Endothelial cell of umbilical vein (primary cell): ENCODE results near the gene SELENBP1. TPM values are rescaled to one million over a fixed set of nuclear protein-coding genes. Genes with fewer than 3 reads are reported as not detected.

Experiments
- Bru-seq: library from RNA; stranded (reverse); fragments of 400-500 nt; gene quantifications from one replicate; lab custom pipeline; 2021; lab: Mats Ljungman, UMichigan
- BruChase-seq, 2 experiments: library from RNA; stranded (reverse); fragments of 400-500 nt; gene quantifications; one replicate each; lab custom pipeline; 2021; lab: Mats Ljungman, UMichigan
- BruUV-seq: library from RNA; stranded (reverse); fragments of 400-500 nt; replicated peaks from 2 replicates; lab custom pipeline; 2021; lab: Mats Ljungman, UMichigan
- CTCF ChIA-PET: fragments of 300-600, 350-600 bp; sonication (Branson Sonifier 250); formaldehyde crosslinking; loops from one replicate; lab custom pipeline; 2021; ENCODE audit warnings: antibody characterized with exemption, inconsistent platforms; lab: Charles Lee
- POLR2A ChIA-PET: fragments of 300-600, 350-600 bp; sonication (Branson Sonifier 250); formaldehyde crosslinking; loops from one replicate; lab custom pipeline; 2021; ENCODE audit warnings: antibody characterized with exemption, inconsistent platforms; lab: Charles Lee
- DNase-seq: peaks from one replicate; pipeline ENCODE4 v3.0.0-alpha.2; 2011; ENCODE audit warnings: low read depth, low spot score
- FAIRE-seq: peaks from 2 replicates; lab custom pipeline; 2011; peaks lifted over from hg19 to GRCh38; lab: Jason Lieb, UNC
- H2AFZ ChIP-seq: 2 replicates; pipeline ENCODE4 v1.6.0; 2012; ENCODE audit warnings: low read depth, low read length, control low read depth, inconsistent platforms
- H3K27ac ChIP-seq: 2 replicates; pipeline ENCODE4 v1.5.1; 2011; ENCODE audit warnings: low read depth, mild to moderate bottlenecking, control low read depth, low read length, moderate library complexity; ENCODE audit not compliant: insufficient read depth
- H3K27me3 ChIP-seq, 2 experiments: 2 replicates each; pipeline versions ENCODE4 v1.6.0 to v1.6.1; 2011; ENCODE audit warnings: low read length in 2 of 2, mixed read lengths in 1 of 2; ENCODE audit not compliant: control insufficient read depth in 2 of 2, insufficient read depth in 2 of 2
- H3K36me3 ChIP-seq, 2 experiments: 2 replicates in 1 of 2; 3 replicates in 1 of 2; pipeline ENCODE4 v1.5.1; 2011; ENCODE audit warnings: low read length in 2 of 2, mild to moderate bottlenecking in 1 of 2, moderate library complexity in 1 of 2; ENCODE audit not compliant: control insufficient read depth in 2 of 2, insufficient read depth in 2 of 2; ENCODE audit errors: extremely low read depth in 1 of 2
- H3K4me1 ChIP-seq: 3 replicates; pipeline ENCODE4 v1.5.1; 2011; ENCODE audit warnings: mild to moderate bottlenecking, low read length; ENCODE audit not compliant: control insufficient read depth, insufficient read depth; ENCODE audit errors: extremely low read depth
- H3K4me2 ChIP-seq: 2 replicates; pipeline ENCODE4 v1.6.1; 2011; ENCODE audit warnings: low read length, control low read depth, mixed read lengths; ENCODE audit not compliant: insufficient read depth
- H3K4me3 ChIP-seq, 3 experiments: fragments of 200-600 bp in 1 of 3; sonication (generic), shearing (Covaris generic) in 1 of 3; replicated peaks in 1 of 3; 2 replicates each; pipeline ENCODE4 v1.5.1; 2011 to 2016; ENCODE audit warnings: control low read depth in 3 of 3, low read length in 3 of 3, mild to moderate bottlenecking in 2 of 3, inconsistent platforms in 1 of 3, low read depth in 1 of 3, moderate library complexity in 1 of 3; ENCODE audit not compliant: insufficient read depth in 1 of 3
- H3K79me2 ChIP-seq: 2 replicates; pipeline ENCODE4 v1.6.0; 2012; ENCODE audit warnings: low read length, inconsistent platforms; ENCODE audit not compliant: control insufficient read depth, insufficient read depth
- H3K9ac ChIP-seq: replicated peaks from 2 replicates; pipeline ENCODE3; 2011; ENCODE audit warnings: low read length, control low read depth; ENCODE audit not compliant: insufficient read depth; ENCODE audit errors: extremely low read depth
- H3K9me1 ChIP-seq: replicated peaks from 3 replicates; pipeline ENCODE4 v1.6.0; 2011; ENCODE audit warnings: mild to moderate bottlenecking, low read length; ENCODE audit not compliant: control insufficient read depth, insufficient read depth; ENCODE audit errors: extremely low read depth
- H3K9me3 ChIP-seq: replicated peaks from 2 replicates; pipeline ENCODE4 v1.5.1; 2012; ENCODE audit warnings: low read length, inconsistent platforms; ENCODE audit not compliant: control insufficient read depth, insufficient read depth
- H4K20me1 ChIP-seq: replicated peaks from 2 replicates; pipeline ENCODE3; 2011; ENCODE audit warnings: mild to moderate bottlenecking, low read length; ENCODE audit not compliant: control insufficient read depth, insufficient read depth; ENCODE audit errors: extremely low read depth
- CTCF ChIP-seq, 2 donors: IDR thresholded peaks; 1 replicate in 1 of 2; 2 replicates in 1 of 2; pipeline ENCODE4 v1.5.1; 2011; ENCODE audit warnings: low read length in 2 of 2, mild to moderate bottlenecking in 2 of 2, moderate library complexity in 2 of 2, control low read depth in 1 of 2, inconsistent platforms in 1 of 2, low read depth in 1 of 2; ENCODE audit not compliant: insufficient read depth in 1 of 2; ENCODE audit errors: extremely low read depth in 1 of 2
- POLR2A ChIP-seq: IDR thresholded peaks from 2 replicates; pipeline ENCODE4 v1.6.1; 2012; ENCODE audit warnings: low read depth, mild to moderate bottlenecking, control low read depth, low read length
- dilution Hi-C: fragments of 300-500 bp; cut with MboI; formaldehyde crosslinking; loops from one replicate; pipeline ENCODE4 v1.15.0; 2019; ENCODE audit warnings: low sequenced_read_pairs; ENCODE audit not compliant: extremely low pct_ligation_motif_present
- intact Hi-C: fragments of 100-400 bp; cut with micrococcal nuclease; formaldehyde crosslinking; loops from one replicate; pipeline ENCODE4 v1.10.0; 2022
- long read RNA-seq: library from polyadenylated mRNA; stranded (forward); transcript quantifications from one replicate; pipeline ENCODE4 v2.0.0, GENCODE V29; 2021
- polyA minus RNA-seq, 3 experiments: library from RNA; depleted of rRNA, polyadenylated mRNA; stranded (reverse); fragments of >200 nt; gene quantifications; 1 replicate in 1 of 3; 2 replicates in 2 of 3; pipeline ENCODE4 v1.2.3, GENCODE V29; 2011
- polyA plus RNA-seq, 4 experiments: library from polyadenylated mRNA; depleted of rRNA in 3 of 4; stranded (reverse) in 3 of 4; unstranded in 1 of 4; fragments of >200 nt; gene quantifications; 2 replicates each; pipeline versions ENCODE4 v1.2.1 to v1.2.3, GENCODE V29; 2011 to 2012; ENCODE audit warnings: missing spikeins in 1 of 4
- total RNA-seq: library from RNA; stranded (reverse); gene quantifications from 2 replicates; pipeline ENCODE4 v1.2.3, GENCODE V29; 2021

The SELENBP1 gene
- total RNA-seq (12.4 and 18.0 TPM in 2 replicates), polyA plus RNA-seq (37.3 and 40.6 TPM in 2 replicates), polyA minus RNA-seq (23.4 and 26.0 TPM in 2 replicates), Bru-seq, nascent RNA (percentile 36 among the genes with signal in this experiment), BruChase-seq, experiment 1, labeled RNA remaining after a 6-hour chase (percentile 32 among the genes with signal in this experiment), BruChase-seq, experiment 2, labeled RNA remaining after a 2-hour chase (percentile 33 among the genes with signal in this experiment)
- 25.7 and 28.0 TPM in 2 replicates for polyA plus RNA-seq (2011; cell fraction: cytosol; rRNA removed)
- 73.3 and 91.2 TPM in 2 replicates for polyA plus RNA-seq (2011; cell fraction: nucleus; rRNA removed)
- polyA plus RNA-seq (2012) = 12.8 and 24.9 TPM in 2 replicates
- 26.1 TPM for polyA minus RNA-seq (2011; cell fraction: cytosol; rRNA and poly(A)+ RNA removed)
- polyA minus RNA-seq (2011; cell fraction: nucleus; rRNA and poly(A)+ RNA removed) = 9.0 and 13.2 TPM in 2 replicates
- long read RNA-seq, transcript SELENBP1-201 (12 exons, 1,752 nt) = major isoform, 52 of 74 reads
- long read RNA-seq, transcript SELENBP1-218 (11 exons, 1,963 nt) = minor isoform, 6 of 74 reads
- long read RNA-seq, partial matches to known transcripts = 3 of 74 reads
- long read RNA-seq, other reads (novel, unspliced or antisense) = 10 of 74 reads

- Histone ChIP-seq H3K4me2 (peak within 1 kb of the TSS; percentile 49), H3K9ac (peak within 1 kb of the TSS; percentile 29), H3K4me1 (peaks cover 8% of the 10 kb centered on the region), H3K4me3 (peak within 1 kb of the TSS in 1 of 3 experiments; percentile 29), H3K9me1 (no peaks in the 10 kb centered on the region), H3K27ac (no peak within 1 kb of the TSS), H3K9me3 (no peaks in the 10 kb centered on the region), H3K36me3 (no peaks in the 10 kb centered on the region), H4K20me1 (no peaks in the 10 kb centered on the region), H3K79me2 (no peaks in the 10 kb centered on the region), H2AFZ (peak within 1 kb of the TSS; percentile 54), H3K27me3 (no peaks in the 10 kb centered on the region)
- TSS peak; percentile 34 for BruUV-seq
- TF ChIP-seq CTCF (IDR thresholded peaks at IDR 0.05; ENCODE audit: extremely low read depth in 1 of 2, insufficient read depth in 1 of 2, low read depth in 1 of 2, low read length in 2 of 2) (no peak), POLR2A (peak; percentile 52)
- intact Hi-C loops (loop anchor here (1.0 to 2.0 kb wide), 2 partner anchors 25 to 27 kb away; partner anchors contain the start of genes PSMB4 and RFX5), dilution Hi-C loops (no loop called here)
- POLR2A ChIA-PET = interaction anchor here (0.7 to 1.2 kb wide), 3 partner anchors 26 to 168 kb away, joined by 3 to 4 read pairs (median 4); partner anchors contain the start of gene TUFT1
- CTCF ChIA-PET = interaction anchor here (1.1 to 1.7 kb wide), 3 partner anchors 20 to 61 kb away, joined by 3 to 8 read pairs (median 5); no protein-coding TSS in a partner anchor
- DNase-seq = peak; percentile 64
- FAIRE-seq = no peak
These were observed at the start of gene SELENBP1 for GRCh38 chr1:151372058-151372934. Gene SELENBP1, minus strand, starts transcription at chr1:151372705. Its CDS starts 64 bp downstream, at chr1:151372641.
